C4-2B (cell line): ENCODE measurements around the gene GALNTL6.

Source experiments
- ZFX ChIP-seq: fragments of 450-650 bp; IDR thresholded peaks from 2 replicates; pipeline ENCODE4 v1.6.1; 2017
- TF ChIP-seq, protein P1 (sequence below): fragments of 450-650 bp; conservative IDR thresholded peaks from 2 replicates; pipeline ENCODE4 v1.5.1; 2017; ENCODE audit warnings: mild to moderate bottlenecking

DNA sequence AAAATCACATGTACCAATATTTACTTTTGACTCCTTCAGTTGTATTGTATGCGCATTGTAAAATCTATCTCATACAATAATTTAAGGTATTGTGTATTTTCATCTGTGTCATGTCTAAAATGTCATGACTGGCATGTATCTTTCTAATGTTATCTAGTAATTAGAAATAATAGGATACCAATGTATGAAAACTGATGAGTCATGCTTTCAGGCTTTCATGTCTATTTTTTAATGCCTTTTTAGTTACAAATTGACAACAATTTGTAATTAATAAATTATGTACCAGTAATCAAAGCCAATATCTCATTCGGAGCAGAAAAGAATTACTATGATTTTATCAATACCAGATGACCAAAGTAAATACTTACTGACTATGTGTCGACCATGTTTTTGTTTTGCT, 107.7 kb downstream of the GALNTL6 start:
- TF ChIP-seq, protein P1, sequence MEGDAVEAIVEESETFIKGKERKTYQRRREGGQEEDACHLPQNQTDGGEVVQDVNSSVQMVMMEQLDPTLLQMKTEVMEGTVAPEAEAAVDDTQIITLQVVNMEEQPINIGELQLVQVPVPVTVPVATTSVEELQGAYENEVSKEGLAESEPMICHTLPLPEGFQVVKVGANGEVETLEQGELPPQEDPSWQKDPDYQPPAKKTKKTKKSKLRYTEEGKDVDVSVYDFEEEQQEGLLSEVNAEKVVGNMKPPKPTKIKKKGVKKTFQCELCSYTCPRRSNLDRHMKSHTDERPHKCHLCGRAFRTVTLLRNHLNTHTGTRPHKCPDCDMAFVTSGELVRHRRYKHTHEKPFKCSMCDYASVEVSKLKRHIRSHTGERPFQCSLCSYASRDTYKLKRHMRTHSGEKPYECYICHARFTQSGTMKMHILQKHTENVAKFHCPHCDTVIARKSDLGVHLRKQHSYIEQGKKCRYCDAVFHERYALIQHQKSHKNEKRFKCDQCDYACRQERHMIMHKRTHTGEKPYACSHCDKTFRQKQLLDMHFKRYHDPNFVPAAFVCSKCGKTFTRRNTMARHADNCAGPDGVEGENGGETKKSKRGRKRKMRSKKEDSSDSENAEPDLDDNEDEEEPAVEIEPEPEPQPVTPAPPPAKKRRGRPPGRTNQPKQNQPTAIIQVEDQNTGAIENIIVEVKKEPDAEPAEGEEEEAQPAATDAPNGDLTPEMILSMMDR: no peak
- TF ChIP-seq ZFX: no peak
